ENCODE results near the gene LHFPL3.
A peak's percentile ranks its signal among the peaks of the same experiment; 100 is the strongest.
"Not testable (repeated sequence)": the region's sequence is repeated elsewhere in the genome, so short reads cannot be mapped to it uniquely, and the experiment has no call there.

Gene LHFPL3

GRCh38 chr7:104328296-104328969 is at the start of gene LHFPL3:
LHFPL3 (plus strand) TSS chr7:104328603.
- no peak for TF ChIP-seq CTCF (IDR thresholded peaks at IDR 0.05; ENCODE audit: low read depth, low read length, missing control alignments)
- H3K4me3 ChIP-seq (replicated peaks; ENCODE audit: low read depth, low read length), result 0 out of 2 replicates have a peak within 1 kb of the TSS, but pooled peaks have one; percentile 4
- DNase-seq (ENCODE audit: extremely low read depth, low read depth), result no peak

DNA sequence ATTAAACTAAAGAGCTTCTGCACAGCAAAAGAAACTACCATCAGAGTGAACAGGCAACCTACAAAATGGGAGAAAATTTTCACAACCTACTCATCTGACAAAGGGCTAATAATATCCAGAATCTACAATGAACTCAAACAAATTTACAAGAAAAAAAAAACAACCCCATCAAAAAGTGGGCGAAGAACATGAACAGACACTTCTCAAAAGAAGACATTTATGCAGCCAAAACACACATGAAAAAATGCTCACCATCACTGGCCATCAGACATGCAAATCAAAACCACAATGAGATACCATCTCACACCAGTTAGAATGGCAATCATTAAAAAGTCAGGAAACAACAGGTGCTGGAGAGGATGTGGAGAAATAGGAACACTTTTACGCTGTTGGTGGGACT is 46.7 kb upstream of the LHFPL3 start:
- H3K4me3 ChIP-seq (replicated peaks; ENCODE audit: low read depth, low read length); DNase-seq (ENCODE audit: extremely low read depth, low read depth): not testable (repeated sequence)

- no peak for TF ChIP-seq CTCF (IDR thresholded peaks at IDR 0.05; ENCODE audit: low read depth, low read length, missing control alignments)
- H3K4me3 ChIP-seq (replicated peaks; ENCODE audit: low read depth, low read length), result no peak overlapping the region
- no peak for DNase-seq (ENCODE audit: extremely low read depth, low read depth)
Measured at GRCh38 chr7:104286839-104287238, 41.6 kb upstream of the LHFPL3 start.

GRCh38 chr7:104288137-104288536 is 40.3 kb upstream of the LHFPL3 start:
- no peak overlapping the region for H3K4me3 ChIP-seq (replicated peaks; ENCODE audit: low read depth, low read length)
- no peak for TF ChIP-seq CTCF (IDR thresholded peaks at IDR 0.05; ENCODE audit: low read depth, low read length, missing control alignments)
- no peak for DNase-seq (ENCODE audit: extremely low read depth, low read depth)

DNA sequence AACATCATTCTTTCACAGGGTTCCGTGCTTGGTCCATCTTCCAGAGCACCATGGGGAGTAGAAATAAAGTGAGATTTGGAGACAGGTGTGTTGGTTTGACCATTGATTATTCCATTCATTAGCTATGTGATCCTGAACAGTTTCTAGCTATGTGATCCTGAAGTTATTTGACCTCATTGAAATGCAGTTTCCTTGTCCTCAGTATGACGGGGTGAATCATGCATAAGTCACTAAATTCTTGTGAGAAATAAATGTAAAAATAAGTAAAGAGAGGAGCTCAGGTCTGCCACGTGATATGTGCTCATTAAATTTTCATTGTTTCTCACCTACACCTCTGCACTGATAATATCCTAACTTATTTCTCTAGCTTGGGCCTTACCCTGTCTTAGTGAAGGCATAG is 34.1 kb upstream of the LHFPL3 start:
- TF ChIP-seq CTCF (IDR thresholded peaks at IDR 0.05; ENCODE audit: low read depth, low read length, missing control alignments), result no peak
- no peak overlapping the region for H3K4me3 ChIP-seq (replicated peaks; ENCODE audit: low read depth, low read length)
- no peak for DNase-seq (ENCODE audit: extremely low read depth, low read depth)

DNA sequence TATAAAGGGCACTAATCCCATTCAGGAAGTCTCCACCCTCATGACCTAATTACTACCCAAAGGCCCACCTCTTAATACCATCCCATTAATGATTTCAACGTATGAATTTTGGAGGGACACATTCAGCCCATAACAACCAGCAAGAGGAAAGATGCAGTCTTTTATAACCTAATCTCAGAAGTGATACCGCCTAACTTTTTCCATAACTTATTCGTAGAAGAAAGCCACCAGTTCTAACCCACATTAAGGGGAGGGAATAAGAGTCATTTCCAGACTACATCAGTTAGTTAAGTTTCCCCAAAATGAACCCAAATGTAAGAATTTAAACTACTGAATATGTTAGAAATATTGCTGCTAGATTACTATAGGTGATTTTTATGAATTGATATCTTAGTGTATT is 32.1 kb upstream of the LHFPL3 start:
- no peak for DNase-seq (ENCODE audit: extremely low read depth, low read depth)
- no peak overlapping the region for H3K4me3 ChIP-seq (replicated peaks; ENCODE audit: low read depth, low read length)
- no peak for TF ChIP-seq CTCF (IDR thresholded peaks at IDR 0.05; ENCODE audit: low read depth, low read length, missing control alignments)

DNA sequence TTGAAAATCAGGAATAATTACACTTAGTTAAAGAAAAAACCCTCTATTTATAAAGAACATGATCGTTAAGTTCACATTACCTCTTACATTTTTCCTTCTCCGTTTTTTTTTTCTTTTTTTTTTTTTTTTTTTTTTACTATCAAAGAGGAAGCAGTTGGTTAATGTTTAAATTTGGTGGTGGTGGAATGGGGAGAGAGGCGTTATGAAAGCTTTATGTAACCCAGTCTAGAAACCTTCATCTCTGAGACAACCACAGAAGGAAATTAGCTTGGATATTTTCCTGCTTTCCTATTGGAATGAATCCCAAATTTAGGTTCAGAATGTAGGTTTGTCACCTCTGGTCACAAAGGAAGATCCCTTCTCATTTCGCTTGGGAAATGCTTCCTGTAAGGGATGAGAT is 31.5 kb upstream of the LHFPL3 start:
- no peak for DNase-seq (ENCODE audit: extremely low read depth, low read depth)
- TF ChIP-seq CTCF (IDR thresholded peaks at IDR 0.05; ENCODE audit: low read depth, low read length, missing control alignments), result no peak
- no peak overlapping the region for H3K4me3 ChIP-seq (replicated peaks; ENCODE audit: low read depth, low read length)

Data from HFF-Myc (cell line).